Karpas-422 (cell line): Measurements from ENCODE around the gene PSMG4. TPM values are rescaled to one million over a fixed set of nuclear protein-coding genes. Genes with fewer than 3 reads are reported as not detected.

Source experiments
- total RNA-seq: library from RNA; depleted of rRNA; stranded (reverse); fragments of >200 nt; shearing (Covaris generic); gene quantifications from 2 replicates; pipeline ENCODE4 v1.2.3, GENCODE V29; 2014; ENCODE audit warnings: low replicate concordance; rRNA removed

PSMG4 gene
- total RNA-seq, 1 experiment from 2014 or later, result 42.3 TPM

Other genes starting within 250 kb of the PSMG4 start
- 9.6 and 12.3 TPM in 2 replicates for gene RIPK1, start 190.5 kb upstream of the PSMG4 start, total RNA-seq
- gene BPHL, start 140.2 kb upstream of the PSMG4 start, total RNA-seq, result 9.3 and 14.6 TPM in 2 replicates
- 0.51 TPM in 1 of 2 replicates, not detected in the other for gene TUBB2A, start 101.4 kb upstream of the PSMG4 start, total RNA-seq
- gene TUBB2B, start 31.3 kb upstream of the PSMG4 start, total RNA-seq, result 0.34 TPM in 1 of 2 replicates, not detected in the other
- not detected in 2 replicates for gene SLC22A23, start 198.1 kb downstream of the PSMG4 start, total RNA-seq